HUES64 (cell line): Measurements from ENCODE around the gene CASP8AP2. TPM values are rescaled to one million over a fixed set of nuclear protein-coding genes. Genes with fewer than 3 reads are reported as not detected.
"Not testable (repeated sequence)": the region's sequence is repeated elsewhere in the genome, so short reads cannot be mapped to it uniquely, and the experiment has no call there.

Experiments used
- H3K27ac ChIP-seq: 2 replicates; pipeline ENCODE4 v1.7.0; 2013; ENCODE audit warnings: low read depth, low read length, inconsistent platforms
- H3K27me3 ChIP-seq: 2 replicates; pipeline ENCODE4 v1.6.1; 2013; ENCODE audit warnings: mild to moderate bottlenecking, low read length; ENCODE audit not compliant: insufficient read depth
- H3K36me3 ChIP-seq: 2 replicates; pipeline ENCODE4 v1.6.1; 2013; ENCODE audit warnings: mild to moderate bottlenecking, low read length; ENCODE audit not compliant: insufficient read depth
- H3K4me1 ChIP-seq: 2 replicates; pipeline ENCODE4 v1.6.1; 2013; ENCODE audit warnings: mild to moderate bottlenecking, low read length, moderate library complexity; ENCODE audit not compliant: insufficient read depth
- H3K4me3 ChIP-seq: 2 replicates; pipeline ENCODE4 v1.5.1; 2013; ENCODE audit warnings: mild to moderate bottlenecking, low read length, moderate library complexity
- H3K9ac ChIP-seq: 2 replicates; pipeline ENCODE4 v1.6.1; 2013; ENCODE audit warnings: mild to moderate bottlenecking, low read depth, low read length
- H3K9me3 ChIP-seq: 2 replicates; pipeline ENCODE4 v1.6.1; 2013; ENCODE audit warnings: low read depth, low read length; ENCODE audit not compliant: insufficient read depth
- WGBS: fragments of 150-250, 120-280 bp; methylation state at CpG from one replicate; pipeline ENCODE4 v1.1.7; 2013; ENCODE audit warnings: missing lambda C conversion rate; 5-methylcytosine and 5-hydroxymethylcytosine counted together
- polyA plus RNA-seq, 2 experiments: library from polyadenylated mRNA; stranded (reverse); fragments of 50-300 nt; gene quantifications; one replicate each; pipeline ENCODE4 v1.2.3, GENCODE V29; 2013

CASP8AP2 gene
- polyA plus RNA-seq (2013, experiment 1 of 2) = 18.8 TPM
- polyA plus RNA-seq (2013, experiment 2 of 2) = 19.8 TPM

GRCh38 chr6:89829472-89830169, at the start of gene CASP8AP2:
Gene CASP8AP2, plus strand, starts transcription at chr6:89829880.
- Histone ChIP-seq H3K4me3 (peak within 1 kb of the TSS; percentile 97), H3K4me1 (no peaks in the 10 kb centered on the region), H3K27ac (peak within 1 kb of the TSS; percentile 93), H3K27me3 (no peaks in the 10 kb centered on the region), H3K36me3 (peaks cover 25% of the 10 kb centered on the region), H3K9me3 (no peaks in the 10 kb centered on the region), H3K9ac (peak within 1 kb of the TSS; percentile 98)
- WGBS = under 1% methylated on average over 40 of the region's 41 CpGs

GRCh38 chr6:89781070-89782034, 48.3 kb upstream of the CASP8AP2 start:
- H3K27ac ChIP-seq = no peak overlapping the region
- H3K4me1 ChIP-seq = no peaks in the 10 kb centered on the region
- H3K27me3 ChIP-seq = no peaks in the 10 kb centered on the region
- peaks cover 3% of the 10 kb centered on the region; the same call in 1 of the 2 replicates for H3K9me3 ChIP-seq
- H3K36me3 ChIP-seq = peaks cover 96% of the 10 kb centered on the region
- WGBS = 98% methylated on average over 5 of the region's 6 CpGs
- no peak overlapping the region for H3K4me3 ChIP-seq
- no peak overlapping the region for H3K9ac ChIP-seq

DNA sequence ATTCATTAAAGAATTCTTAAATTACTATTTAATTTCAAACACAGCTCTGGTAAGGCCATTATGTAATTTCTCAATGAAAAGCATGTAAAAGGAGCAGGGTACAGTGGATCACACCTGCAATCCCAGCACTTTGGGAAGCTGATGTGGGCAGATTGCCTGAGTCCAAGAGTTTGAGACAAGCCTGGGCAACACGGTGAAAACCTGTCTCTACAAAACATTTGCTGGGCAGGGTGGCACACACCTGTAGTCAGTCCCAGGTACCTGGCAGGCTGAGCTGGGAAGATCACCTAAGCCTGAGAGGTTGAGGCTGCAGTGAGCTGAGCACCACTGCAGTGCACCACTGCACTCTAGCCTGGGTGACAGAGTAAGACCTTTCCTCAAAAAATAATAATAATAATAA, 47.5 kb upstream of the CASP8AP2 start:
- H3K9ac ChIP-seq = no peak overlapping the region
- no peak overlapping the region for H3K4me3 ChIP-seq
- no peaks in the 10 kb centered on the region for H3K4me1 ChIP-seq
- peaks cover 3% of the 10 kb centered on the region; the same call in 1 of the 2 replicates for H3K9me3 ChIP-seq
- WGBS = 98% methylated on average over 1 of the region's 1 CpG
- H3K36me3 ChIP-seq = peaks cover 96% of the 10 kb centered on the region
- H3K27ac ChIP-seq = no peak overlapping the region
- H3K27me3 ChIP-seq = no peaks in the 10 kb centered on the region

GRCh38 chr6:89783293-89783692, 46.4 kb upstream of the CASP8AP2 start:
- not testable (repeated sequence) for H3K4me3 ChIP-seq, H3K4me1 ChIP-seq, H3K27me3 ChIP-seq, H3K27ac ChIP-seq, H3K9me3 ChIP-seq, H3K9ac ChIP-seq
- peaks cover 96% of the 10 kb centered on the region for H3K36me3 ChIP-seq
- WGBS = over 99% methylated on average over 7 of the region's 7 CpGs

DNA sequence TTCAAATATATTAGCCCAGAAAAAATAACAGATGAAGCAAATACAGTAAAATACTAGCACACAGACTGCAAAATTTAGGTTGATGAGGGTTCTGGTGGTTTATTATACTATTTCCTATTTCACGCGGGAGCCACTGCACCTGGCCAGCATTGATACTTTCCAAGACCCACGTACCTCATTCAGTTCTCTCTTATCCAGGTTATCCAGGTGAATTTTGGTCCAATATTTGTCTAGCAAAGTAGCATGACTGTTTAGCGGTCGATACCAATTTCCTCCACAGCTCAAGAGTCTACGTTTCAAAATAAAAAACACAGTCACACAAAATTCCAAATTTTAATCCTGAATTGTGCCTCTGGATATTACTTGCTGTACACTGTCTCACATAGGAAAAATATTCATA, 44.8 kb upstream of the CASP8AP2 start:
- Histone ChIP-seq H3K27me3 (no peaks in the 10 kb centered on the region), H3K4me1 (no peaks in the 10 kb centered on the region), H3K9ac (no peak overlapping the region), H3K9me3 (peaks cover 3% of the 10 kb centered on the region; the same call in 1 of the 2 replicates), H3K36me3 (peaks cover 97% of the 10 kb centered on the region), H3K4me3 (no peak overlapping the region), H3K27ac (no peak overlapping the region)
- WGBS = 95% methylated on average over 6 of the region's 6 CpGs

DNA sequence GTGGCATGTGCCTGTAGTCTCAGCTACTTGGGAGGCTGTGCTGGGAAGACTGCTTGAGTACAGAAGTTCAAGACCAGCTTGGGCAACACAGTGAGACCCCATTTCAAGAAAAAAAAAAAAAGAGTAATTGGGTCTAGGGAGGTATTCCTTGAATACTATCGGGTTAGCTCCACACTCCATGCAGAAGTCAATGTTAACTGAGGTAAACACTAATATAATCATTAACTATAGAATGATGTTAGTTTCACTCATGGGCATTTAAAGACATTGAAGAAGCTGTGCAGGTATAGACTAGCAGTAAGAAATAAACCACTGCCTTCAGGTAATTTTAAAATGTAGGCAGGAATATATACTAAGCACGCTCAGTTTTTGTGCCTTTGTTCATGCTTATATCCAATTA, 42.7 kb upstream of the CASP8AP2 start:
- H3K9ac ChIP-seq = no peak overlapping the region
- no peaks in the 10 kb centered on the region for H3K27me3 ChIP-seq
- H3K4me1 ChIP-seq = no peaks in the 10 kb centered on the region
- peaks cover 97% of the 10 kb centered on the region for H3K36me3 ChIP-seq
- no peak overlapping the region for H3K27ac ChIP-seq
- H3K4me3 ChIP-seq = no peak overlapping the region
- WGBS = 100% methylated on average over 1 of the region's 2 CpGs
- peaks cover 3% of the 10 kb centered on the region; the same call in 1 of the 2 replicates for H3K9me3 ChIP-seq

GRCh38 chr6:89787660-89788328, 41.9 kb upstream of the CASP8AP2 start:
- Histone ChIP-seq H3K4me1 (no peaks in the 10 kb centered on the region), H3K27me3 (no peaks in the 10 kb centered on the region), H3K27ac (no peak overlapping the region), H3K36me3 (peaks cover 98% of the 10 kb centered on the region), H3K4me3 (no peak overlapping the region), H3K9ac (no peak overlapping the region), H3K9me3 (peaks cover 3% of the 10 kb centered on the region; the same call in 1 of the 2 replicates)
- 98% methylated on average over 7 of the region's 7 CpGs for WGBS

- H3K4me1 ChIP-seq = no peaks in the 10 kb centered on the region
- WGBS = 98% methylated on average over 1 of the region's 1 CpG
- H3K9ac ChIP-seq = no peak overlapping the region
- no peak overlapping the region for H3K4me3 ChIP-seq
- H3K27me3 ChIP-seq = no peaks in the 10 kb centered on the region
- H3K27ac ChIP-seq = no peak overlapping the region
- H3K36me3 ChIP-seq = peaks cover 98% of the 10 kb centered on the region
- no peaks in the 10 kb centered on the region for H3K9me3 ChIP-seq
Observed at GRCh38 chr6:89789980-89790379, 39.7 kb upstream of the CASP8AP2 start.

DNA sequence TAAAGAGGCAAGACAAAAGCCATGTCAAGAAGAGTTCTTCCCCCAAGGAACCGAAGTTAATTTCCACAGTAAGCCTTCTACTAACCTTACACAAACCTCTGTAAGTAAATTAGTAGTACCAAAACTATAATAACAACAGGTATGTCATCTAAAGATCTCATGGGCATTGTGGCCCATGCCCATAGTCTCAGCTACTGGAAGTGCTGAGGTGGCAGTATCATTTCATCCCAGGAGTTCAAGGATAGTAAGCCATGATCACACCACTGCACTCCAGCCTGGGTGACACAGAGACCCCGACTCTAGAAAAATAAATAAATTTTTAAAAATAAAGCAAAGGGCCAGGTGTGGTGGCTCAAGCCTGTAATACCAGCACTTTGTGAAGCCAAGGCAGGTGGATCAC, 39.3 kb upstream of the CASP8AP2 start:
- Histone ChIP-seq H3K4me3 (no peak overlapping the region), H3K36me3 (peaks cover 98% of the 10 kb centered on the region)
- WGBS = 100% methylated on average over 2 of the region's 2 CpGs

DNA sequence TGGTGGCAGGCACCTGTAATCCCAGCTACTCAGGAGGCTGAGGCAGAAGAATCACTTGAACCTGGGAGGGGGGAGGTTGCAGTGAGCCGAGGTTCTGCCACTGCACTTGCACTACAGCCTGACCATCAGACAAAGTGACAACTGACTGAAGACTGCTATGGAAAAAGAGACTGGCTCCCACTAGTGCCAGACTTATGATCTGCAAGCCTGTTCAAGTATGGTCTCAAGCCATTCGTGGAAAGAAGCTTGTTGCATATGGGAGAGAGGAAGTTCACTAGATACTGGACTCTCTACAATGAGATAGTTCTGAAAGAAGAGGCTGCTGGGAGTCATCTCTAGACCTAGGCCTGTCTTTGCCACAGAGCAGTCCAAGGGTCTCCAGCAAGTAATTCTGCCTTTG, 36.8 kb upstream of the CASP8AP2 start:
- Histone ChIP-seq H3K4me1 (no peaks in the 10 kb centered on the region), H3K9ac (no peak overlapping the region), H3K4me3 (no peak overlapping the region), H3K27ac (no peak overlapping the region), H3K9me3 (no peaks in the 10 kb centered on the region), H3K36me3 (peaks cover 90% of the 10 kb centered on the region), H3K27me3 (no peaks in the 10 kb centered on the region)
- 84% methylated on average over 2 of the region's 2 CpGs for WGBS

More for the DNA sequence above, 39.3 kb upstream of the CASP8AP2 start:
- H3K27ac ChIP-seq = no peak overlapping the region
- H3K4me1 ChIP-seq = no peaks in the 10 kb centered on the region
- H3K9ac ChIP-seq = no peak overlapping the region
- no peaks in the 10 kb centered on the region for H3K27me3 ChIP-seq
- H3K9me3 ChIP-seq = no peaks in the 10 kb centered on the region
